Smooth muscle cell (in vitro differentiated cells): ENCODE measurements around the gene SCAI. TPM values are rescaled to one million over a fixed set of nuclear protein-coding genes. Genes with fewer than 3 reads are reported as not detected.
A peak's percentile ranks its signal among the peaks of the same experiment; 100 is the strongest.

ENCODE experiments used
- DNase-seq: peaks from one replicate; lab custom pipeline; 2025; ENCODE audit not compliant: unreplicated experiment; lab: John Stamatoyannopoulos, UW
- H2AFZ ChIP-seq: fragments of 200-600 bp; sonication (generic); 2 replicates; pipeline ENCODE4 v1.6.0; 2016; ENCODE audit warnings: antibody characterized with exemption, low read depth, mild to moderate bottlenecking
- H3F3A ChIP-seq: fragments of 200-600 bp; sonication (generic); 2 replicates; pipeline ENCODE4 v1.6.0; 2017; ENCODE audit warnings: antibody characterized with exemption, low read depth
- H3K27ac ChIP-seq: fragments of 200-600 bp; sonication (generic); 2 replicates; pipeline ENCODE4 v1.5.1; 2016; ENCODE audit warnings: low read depth, mild to moderate bottlenecking
- H3K27me3 ChIP-seq: fragments of 200-600 bp; sonication (generic); 2 replicates; pipeline ENCODE4 v1.6.1; 2016; ENCODE audit warnings: low read depth, mild to moderate bottlenecking
- H3K36me3 ChIP-seq: fragments of 200-600 bp; sonication (generic); 2 replicates; pipeline ENCODE4 v1.5.1; 2016; ENCODE audit warnings: low read depth
- H3K4me1 ChIP-seq: fragments of 200-600 bp; sonication (generic); 2 replicates; pipeline ENCODE4 v1.5.1; 2016; ENCODE audit warnings: low read depth
- H3K4me2 ChIP-seq: fragments of 200-600 bp; sonication (generic); 2 replicates; pipeline ENCODE4 v1.6.0; 2016; ENCODE audit warnings: mild to moderate bottlenecking
- H3K4me3 ChIP-seq: fragments of 200-600 bp; sonication (generic); 2 replicates; pipeline ENCODE4 v1.5.1; 2016; ENCODE audit warnings: mild to moderate bottlenecking
- H3K79me2 ChIP-seq: fragments of 200-600 bp; sonication (generic); 2 replicates; pipeline ENCODE4 v1.6.0; 2016; ENCODE audit warnings: low read depth, mild to moderate bottlenecking
- H3K9ac ChIP-seq: fragments of 200-600 bp; sonication (generic); 2 replicates; pipeline ENCODE4 v1.6.0; 2016; ENCODE audit warnings: low read depth
- H3K9me3 ChIP-seq: fragments of 200-600 bp; sonication (generic); replicated peaks from 2 replicates; pipeline ENCODE4 v1.5.1; 2016; ENCODE audit warnings: low read depth
- H4K20me1 ChIP-seq: fragments of 200-600 bp; sonication (generic); 2 replicates; pipeline ENCODE4 v1.6.0; 2016; ENCODE audit warnings: low read depth
- WGBS: methylation state at CpG from one replicate; pipeline ENCODE4 v1.1.7; 2016; ENCODE audit warnings: low lambda C conversion rate; 5-methylcytosine and 5-hydroxymethylcytosine counted together
- polyA plus RNA-seq: library from polyadenylated mRNA; unstranded; fragments of >200 nt; fragmentation: Nextera tagmentation; extraction: Ambion mirVana; gene quantifications from 2 replicates; pipeline ENCODE4 v1.2.1, GENCODE V29; 2016
- total RNA-seq: library from RNA; depleted of rRNA; stranded (reverse); fragments of >200 nt; gene quantifications from 2 replicates; pipeline ENCODE4 v1.2.3, GENCODE V29; 2014
- TF ChIP-seq, protein P1 (sequence below): fragments of 200-600 bp; sonication (generic); IDR thresholded peaks from 2 replicates; pipeline ENCODE4 v1.5.1; 2017; ENCODE audit warnings: borderline replicate concordance, mild to moderate bottlenecking, antibody characterized with exemption; ENCODE audit not compliant: insufficient read depth, poor library complexity, severe bottlenecking

The SCAI gene
- total and polyA plus RNA-seq, 2 experiments from 2014 or later, result 0.81 to 8.4 TPM

DNA sequence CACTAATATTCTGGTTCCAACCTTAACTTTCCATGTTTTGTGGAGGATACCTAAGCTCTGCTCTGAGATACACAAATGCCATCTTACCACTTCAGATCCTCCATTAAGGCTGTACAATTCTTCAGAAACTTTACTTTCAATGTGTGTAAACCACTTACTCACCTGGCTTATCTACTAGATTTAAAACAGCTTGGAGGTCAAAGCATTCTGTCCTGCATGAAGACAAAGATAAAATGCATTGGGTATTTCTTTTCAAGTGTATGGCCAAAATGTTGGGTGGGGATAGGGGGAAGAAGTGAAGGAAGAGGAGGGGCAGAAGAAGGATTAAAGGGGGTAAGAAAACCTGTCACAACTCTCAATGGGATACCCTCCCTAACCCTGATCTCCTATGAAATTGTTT lies 203.4 kb downstream of the SCAI start:
- H3K4me1 ChIP-seq, result peaks cover 5% of the 10 kb centered on the region
- peak overlapping the region; percentile 79 for H3K4me3 ChIP-seq
- no peak overlapping the region for H2AFZ ChIP-seq
- no peaks in the 10 kb centered on the region for H3K9me3 ChIP-seq
- peak overlapping the region; percentile 87 for H3K4me2 ChIP-seq
- peak overlapping the region; percentile 81 for H3K9ac ChIP-seq
- no peaks in the 10 kb centered on the region for H3K27me3 ChIP-seq
- peak overlapping the region; percentile 90 for H3K27ac ChIP-seq
- no peak for DNase-seq
- H3K36me3 ChIP-seq, result no peaks in the 10 kb centered on the region
- no peaks in the 10 kb centered on the region for H3K79me2 ChIP-seq
- no peaks in the 10 kb centered on the region for H4K20me1 ChIP-seq
- H3F3A ChIP-seq, result no peaks in the 10 kb centered on the region
- TF ChIP-seq, protein P1, sequence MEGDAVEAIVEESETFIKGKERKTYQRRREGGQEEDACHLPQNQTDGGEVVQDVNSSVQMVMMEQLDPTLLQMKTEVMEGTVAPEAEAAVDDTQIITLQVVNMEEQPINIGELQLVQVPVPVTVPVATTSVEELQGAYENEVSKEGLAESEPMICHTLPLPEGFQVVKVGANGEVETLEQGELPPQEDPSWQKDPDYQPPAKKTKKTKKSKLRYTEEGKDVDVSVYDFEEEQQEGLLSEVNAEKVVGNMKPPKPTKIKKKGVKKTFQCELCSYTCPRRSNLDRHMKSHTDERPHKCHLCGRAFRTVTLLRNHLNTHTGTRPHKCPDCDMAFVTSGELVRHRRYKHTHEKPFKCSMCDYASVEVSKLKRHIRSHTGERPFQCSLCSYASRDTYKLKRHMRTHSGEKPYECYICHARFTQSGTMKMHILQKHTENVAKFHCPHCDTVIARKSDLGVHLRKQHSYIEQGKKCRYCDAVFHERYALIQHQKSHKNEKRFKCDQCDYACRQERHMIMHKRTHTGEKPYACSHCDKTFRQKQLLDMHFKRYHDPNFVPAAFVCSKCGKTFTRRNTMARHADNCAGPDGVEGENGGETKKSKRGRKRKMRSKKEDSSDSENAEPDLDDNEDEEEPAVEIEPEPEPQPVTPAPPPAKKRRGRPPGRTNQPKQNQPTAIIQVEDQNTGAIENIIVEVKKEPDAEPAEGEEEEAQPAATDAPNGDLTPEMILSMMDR, result no peak

- no peak overlapping the region for H3K27ac ChIP-seq
- H3K79me2 ChIP-seq, result no peaks in the 10 kb centered on the region
- H2AFZ ChIP-seq, result no peak overlapping the region
- TF ChIP-seq, protein P1, result no peak
- H3K4me1 ChIP-seq, result no peaks in the 10 kb centered on the region
- H3K9ac ChIP-seq, result no peak overlapping the region
- no peaks in the 10 kb centered on the region for H3K27me3 ChIP-seq
- DNase-seq, result no peak
- H3K9me3 ChIP-seq, result no peaks in the 10 kb centered on the region
- no peaks in the 10 kb centered on the region for H3F3A ChIP-seq
- no peaks in the 10 kb centered on the region for H3K36me3 ChIP-seq
- no peak overlapping the region for H3K4me2 ChIP-seq
- H4K20me1 ChIP-seq, result no peaks in the 10 kb centered on the region
- no peak overlapping the region for H3K4me3 ChIP-seq
Observed at GRCh38 chr9:124934290-124934689, 209.0 kb downstream of the SCAI start.

- no peak for DNase-seq
- Histone ChIP-seq H3K4me2 (no peak overlapping the region), H3K36me3 (no peaks in the 10 kb centered on the region), H3K9me3 (no peaks in the 10 kb centered on the region), H3K4me1 (no peaks in the 10 kb centered on the region), H2AFZ (no peak overlapping the region), H4K20me1 (no peaks in the 10 kb centered on the region), H3K9ac (no peak overlapping the region), H3K79me2 (no peaks in the 10 kb centered on the region), H3K27me3 (no peaks in the 10 kb centered on the region), H3K4me3 (no peak overlapping the region), H3F3A (no peaks in the 10 kb centered on the region), H3K27ac (no peak overlapping the region)
- 84% methylated on average over 1 of the region's 1 CpG for WGBS
- TF ChIP-seq, protein P1, result no peak
Observed at GRCh38 chr9:124932333-124932732, 211.0 kb downstream of the SCAI start.

- H2AFZ ChIP-seq, result no peak overlapping the region
- no peaks in the 10 kb centered on the region for H3K27me3 ChIP-seq
- DNase-seq, result no peak
- no peaks in the 10 kb centered on the region for H3K79me2 ChIP-seq
- H3K36me3 ChIP-seq, result peaks cover 5% of the 10 kb centered on the region
- H3K4me3 ChIP-seq, result no peak overlapping the region
- 95% methylated on average over 3 of the region's 3 CpGs for WGBS
- H3K9me3 ChIP-seq, result no peaks in the 10 kb centered on the region
- H4K20me1 ChIP-seq, result no peaks in the 10 kb centered on the region
- no peak overlapping the region for H3K27ac ChIP-seq
- no peak overlapping the region for H3K9ac ChIP-seq
- TF ChIP-seq, protein P1, result no peak
- no peaks in the 10 kb centered on the region for H3K4me1 ChIP-seq
- no peak overlapping the region for H3K4me2 ChIP-seq
- H3F3A ChIP-seq, result no peaks in the 10 kb centered on the region
Observed at GRCh38 chr9:124929464-124929863, 213.9 kb downstream of the SCAI start.
